PC-3 (cell line): ENCODE results near the gene DIP2A. TPM values are rescaled to one million over a fixed set of nuclear protein-coding genes. Genes with fewer than 3 reads are reported as not detected.

Source experiments
- ATAC-seq: fragments of 200-7000 bp; cut with Tn5 transposase; 2 replicates; pipeline ENCODE4 v1.9.1; 2020; ENCODE audit warnings: mild to moderate bottlenecking, moderate library complexity
- BruUV-seq: library from RNA; stranded (reverse); fragments of 400-500 nt; replicated peaks from 2 replicates; lab custom pipeline; 2021; lab: Mats Ljungman, UMichigan
- CTCF ChIA-PET: fragments of 300-600 bp; sonication (Branson Sonifier 250); formaldehyde crosslinking; loops from one replicate; lab custom pipeline; 2022; ENCODE audit warnings: antibody characterized with exemption; lab: Charles Lee
- POLR2A ChIA-PET: fragments of 300-600 bp; sonication (Branson Sonifier 250); formaldehyde crosslinking; loops from one replicate; lab custom pipeline; 2022; ENCODE audit warnings: antibody characterized with exemption; ENCODE audit not compliant: unreplicated experiment; lab: Charles Lee
- DNase-seq: peaks from one replicate; pipeline ENCODE4 v3.0.0-alpha.2; 2015
- H2AFZ ChIP-seq: fragments of 300-600 bp; sonication (generic); 2 replicates; pipeline ENCODE4 v1.6.0; 2016; ENCODE audit warnings: antibody characterized with exemption, low read length
- H3F3A ChIP-seq: fragments of 300-600 bp; sonication (generic); one replicate; pipeline ENCODE4 v1.6.0; 2017; ENCODE audit warnings: antibody characterized with exemption, low read length, control low read depth, mild to moderate bottlenecking; ENCODE audit not compliant: unreplicated experiment
- H3K27ac ChIP-seq: fragments of 300-600 bp; sonication (generic); 2 replicates; pipeline ENCODE4 v1.5.1; 2016; ENCODE audit warnings: mild to moderate bottlenecking, low read length
- H3K27me3 ChIP-seq: fragments of 300-600 bp; sonication (generic); 2 replicates; pipeline ENCODE4 v1.6.1; 2016; ENCODE audit warnings: low read length, mixed read lengths
- H3K36me3 ChIP-seq: fragments of 300-600 bp; sonication (generic); 2 replicates; pipeline ENCODE4 v1.6.1; 2016; ENCODE audit warnings: low read depth, mixed run types, low read length, mixed read lengths
- H3K4me1 ChIP-seq: fragments of 300-600 bp; sonication (generic); 2 replicates; pipeline ENCODE4 v1.5.1; 2016; ENCODE audit warnings: low read length; ENCODE audit not compliant: insufficient read depth
- H3K4me2 ChIP-seq: fragments of 300-600 bp; sonication (generic); 2 replicates; pipeline ENCODE4 v1.6.0; 2016; ENCODE audit warnings: low read length
- H3K4me3 ChIP-seq: fragments of 300-600 bp; sonication (generic); 2 replicates; pipeline ENCODE4 v1.5.1; 2016; ENCODE audit warnings: mild to moderate bottlenecking, low read length, mixed read lengths
- H3K79me2 ChIP-seq: fragments of 300-600 bp; sonication (generic); 2 replicates; pipeline ENCODE4 v1.6.1; 2017; ENCODE audit warnings: low read length, mixed read lengths
- H3K9ac ChIP-seq: fragments of 300-600 bp; sonication (generic); 2 replicates; pipeline ENCODE4 v1.6.0; 2016; ENCODE audit warnings: mild to moderate bottlenecking, low read length
- H3K9me2 ChIP-seq: fragments of 300-600 bp; sonication (generic); replicated peaks from 2 replicates; pipeline ENCODE4 v1.6.1; 2016; ENCODE audit warnings: mixed run types, low read length, mixed read lengths
- H3K9me3 ChIP-seq: fragments of 300-600 bp; sonication (generic); 2 replicates; pipeline ENCODE4 v1.6.1; 2016; ENCODE audit warnings: low read length, mixed read lengths
- H4K20me1 ChIP-seq: fragments of 300-600 bp; sonication (generic); 2 replicates; pipeline ENCODE4 v1.6.1; 2016; ENCODE audit warnings: low read length, mixed read lengths
- EZH2 ChIP-seq: fragments of 300-600 bp; sonication (generic); IDR thresholded peaks from one replicate; pipeline ENCODE4 v1.6.1; 2017; ENCODE audit warnings: antibody characterized with exemption, mild to moderate bottlenecking, low read length; ENCODE audit not compliant: unreplicated experiment
- EZH2phosphoT487 ChIP-seq: fragments of 300-600 bp; sonication (generic); IDR thresholded peaks from 2 replicates; pipeline ENCODE4 v1.6.1; 2018; ENCODE audit warnings: mild to moderate bottlenecking, antibody characterized with exemption, low read length, borderline replicate concordance
- intact Hi-C: fragments of 100-400 bp; cut with micrococcal nuclease; formaldehyde crosslinking; loops from 2 replicates; pipeline ENCODE4 v1.9.0; 2023
- total RNA-seq: library from RNA; depleted of rRNA; stranded (reverse); fragments of >200 nt; gene quantifications from 2 replicates; pipeline ENCODE4 v1.2.3, GENCODE V29; 2014
- TF ChIP-seq, protein P1 (sequence below): fragments of 300-600 bp; sonication (generic); conservative IDR thresholded peaks from 2 replicates; pipeline ENCODE4 v1.5.1; 2017; ENCODE audit warnings: antibody characterized with exemption, low read depth, mild to moderate bottlenecking, low read length

Gene DIP2A
- total RNA-seq, 1 experiment from 2014 or later, result 23.7 TPM

DNA sequence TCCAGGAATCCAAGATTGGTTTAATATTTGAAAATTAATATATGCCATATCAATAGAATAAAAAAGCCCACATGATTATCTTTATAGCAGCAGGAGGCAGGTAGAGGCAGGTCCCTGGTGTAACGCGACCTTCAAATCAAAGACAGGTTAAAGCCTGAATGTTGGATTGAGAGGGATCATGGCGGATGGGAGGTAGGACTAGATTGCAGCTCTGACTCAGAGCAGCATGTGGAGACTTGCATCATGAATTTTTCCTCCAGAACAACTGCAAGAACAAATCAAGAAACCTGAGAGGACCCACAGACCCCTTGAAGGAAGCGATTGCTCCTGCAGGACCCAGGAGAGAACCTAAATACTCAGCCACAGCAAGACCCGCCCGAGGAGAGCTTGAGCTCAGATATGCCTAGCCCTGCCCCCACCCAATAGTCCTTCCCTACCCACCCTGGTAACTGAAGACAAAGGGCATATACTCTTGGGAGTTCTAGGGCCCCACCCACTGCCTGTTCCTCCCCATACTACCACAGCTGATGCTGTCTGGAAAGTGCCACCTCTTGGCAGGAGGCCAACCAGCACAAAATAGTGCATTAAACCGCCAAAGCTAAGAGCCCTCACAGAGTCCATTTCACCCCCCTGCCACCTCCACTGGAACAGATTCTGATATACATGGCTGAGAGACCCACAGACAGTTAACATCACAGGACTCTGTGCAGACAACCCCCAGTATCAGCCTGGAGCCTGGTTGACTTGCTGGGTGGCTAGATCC is 126.7 kb downstream of the DIP2A start:
- intact Hi-C loops, result no loop called here
- Histone ChIP-seq H3K79me2 (no peaks in the 10 kb centered on the region), H3K4me3 (no peak overlapping the region), H3K36me3 (peaks cover 7% of the 10 kb centered on the region), H4K20me1 (no peaks in the 10 kb centered on the region), H3K9me2 (no peaks in the 10 kb centered on the region), H3K9ac (no peak overlapping the region), H3K4me2 (no peak overlapping the region), H3F3A (no peaks in the 10 kb centered on the region), H3K4me1 (no peaks in the 10 kb centered on the region), H3K27me3 (no peaks in the 10 kb centered on the region), H3K9me3 (no peaks in the 10 kb centered on the region), H2AFZ (no peak overlapping the region), H3K27ac (no peak overlapping the region)
- POLR2A ChIA-PET, result no interaction called here
- DNase-seq (no peak), ATAC-seq (no peak)
- no TSS peak for BruUV-seq
- TF ChIP-seq EZH2 (no peak), EZH2phosphoT487 (no peak)
- TF ChIP-seq, protein P1, sequence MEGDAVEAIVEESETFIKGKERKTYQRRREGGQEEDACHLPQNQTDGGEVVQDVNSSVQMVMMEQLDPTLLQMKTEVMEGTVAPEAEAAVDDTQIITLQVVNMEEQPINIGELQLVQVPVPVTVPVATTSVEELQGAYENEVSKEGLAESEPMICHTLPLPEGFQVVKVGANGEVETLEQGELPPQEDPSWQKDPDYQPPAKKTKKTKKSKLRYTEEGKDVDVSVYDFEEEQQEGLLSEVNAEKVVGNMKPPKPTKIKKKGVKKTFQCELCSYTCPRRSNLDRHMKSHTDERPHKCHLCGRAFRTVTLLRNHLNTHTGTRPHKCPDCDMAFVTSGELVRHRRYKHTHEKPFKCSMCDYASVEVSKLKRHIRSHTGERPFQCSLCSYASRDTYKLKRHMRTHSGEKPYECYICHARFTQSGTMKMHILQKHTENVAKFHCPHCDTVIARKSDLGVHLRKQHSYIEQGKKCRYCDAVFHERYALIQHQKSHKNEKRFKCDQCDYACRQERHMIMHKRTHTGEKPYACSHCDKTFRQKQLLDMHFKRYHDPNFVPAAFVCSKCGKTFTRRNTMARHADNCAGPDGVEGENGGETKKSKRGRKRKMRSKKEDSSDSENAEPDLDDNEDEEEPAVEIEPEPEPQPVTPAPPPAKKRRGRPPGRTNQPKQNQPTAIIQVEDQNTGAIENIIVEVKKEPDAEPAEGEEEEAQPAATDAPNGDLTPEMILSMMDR, result no peak
- CTCF ChIA-PET, result no interaction called here

DNA sequence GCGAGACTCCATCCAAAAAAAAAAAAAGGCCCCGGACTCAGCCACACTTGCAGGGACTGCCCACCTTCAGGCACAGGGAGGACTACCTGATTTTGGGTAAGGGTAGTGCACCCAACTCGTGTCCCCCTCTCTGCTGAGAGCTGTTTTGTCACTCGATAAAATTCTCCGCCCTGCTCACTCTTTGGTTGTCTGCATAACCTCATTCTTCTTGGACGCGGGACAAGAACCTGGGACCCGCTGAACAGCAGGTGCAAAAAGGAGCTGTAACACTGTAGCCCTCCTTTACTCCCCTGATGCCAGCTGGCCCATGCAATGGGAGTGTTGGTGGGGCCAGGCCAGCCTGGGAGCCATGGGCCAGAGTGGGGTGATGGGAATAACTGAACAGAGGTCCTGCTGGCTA is 135.6 kb downstream of the DIP2A start:
- H3K4me2 ChIP-seq, result no peak overlapping the region
- H3F3A ChIP-seq, result no peaks in the 10 kb centered on the region
- H3K4me1 ChIP-seq, result no peaks in the 10 kb centered on the region
- DNase-seq (no peak), ATAC-seq (no peak)
- H4K20me1 ChIP-seq, result no peaks in the 10 kb centered on the region
- H3K9me3 ChIP-seq, result peaks cover 6% of the 10 kb centered on the region; the same call in 1 of the 2 replicates
- no peak for TF ChIP-seq EZH2phosphoT487
- TF ChIP-seq, protein P1, result no peak
- no peak for TF ChIP-seq EZH2
- H3K27me3 ChIP-seq, result no peaks in the 10 kb centered on the region
- no peaks in the 10 kb centered on the region for H3K36me3 ChIP-seq
- H3K9ac ChIP-seq, result no peak overlapping the region
- H3K9me2 ChIP-seq, result no peaks in the 10 kb centered on the region
- intact Hi-C loops, result no loop called here
- no peak overlapping the region for H3K27ac ChIP-seq
- no TSS peak for BruUV-seq
- ChIA-PET POLR2A (no interaction called here), CTCF (no interaction called here)
- no peak overlapping the region for H3K4me3 ChIP-seq
- no peak overlapping the region for H2AFZ ChIP-seq
- H3K79me2 ChIP-seq, result no peaks in the 10 kb centered on the region

DNA sequence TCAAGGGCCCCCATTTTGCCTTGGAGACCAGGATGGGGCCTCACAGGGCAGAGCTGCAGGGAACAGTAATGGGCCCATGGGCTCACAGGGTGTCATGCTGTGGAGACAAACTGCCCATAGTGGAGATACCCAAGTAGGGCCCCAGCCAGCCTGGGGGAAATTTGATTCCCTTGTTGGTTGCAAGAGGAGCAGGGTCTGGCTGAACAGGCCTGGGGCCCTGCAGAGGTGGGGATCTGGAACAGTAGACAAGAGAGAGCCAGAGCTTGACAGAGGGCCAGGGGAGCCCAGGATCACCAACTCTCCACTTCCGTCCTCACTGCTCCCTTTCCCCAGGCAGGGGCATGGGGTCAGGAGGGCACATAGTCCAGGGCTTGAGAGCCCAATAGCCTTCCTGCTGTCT is 137.5 kb downstream of the DIP2A start:
- no peak for TF ChIP-seq EZH2
- no peak for TF ChIP-seq EZH2phosphoT487
- TF ChIP-seq, protein P1, result no peak
- DNase-seq (no peak), ATAC-seq (no peak)
- Histone ChIP-seq H3K27ac (no peak overlapping the region), H4K20me1 (no peaks in the 10 kb centered on the region), H3F3A (no peaks in the 10 kb centered on the region), H2AFZ (no peak overlapping the region), H3K9me3 (peaks cover 6% of the 10 kb centered on the region; the same call in 1 of the 2 replicates), H3K9ac (no peak overlapping the region), H3K27me3 (no peaks in the 10 kb centered on the region), H3K36me3 (no peaks in the 10 kb centered on the region), H3K4me1 (no peaks in the 10 kb centered on the region), H3K4me3 (no peak overlapping the region), H3K9me2 (no peaks in the 10 kb centered on the region), H3K79me2 (no peaks in the 10 kb centered on the region), H3K4me2 (no peak overlapping the region)
- ChIA-PET POLR2A (no interaction called here), CTCF (no interaction called here)
- BruUV-seq, result no TSS peak
- intact Hi-C loops, result no loop called here
